HEK293 (cell line): ENCODE data around the gene FBXO17.

ENCODE experiments used
- CTCF ChIA-PET: fragments of 350-600 bp; formaldehyde crosslinking; extraction: SDS; loops from one replicate; lab custom pipeline; 2021; ENCODE audit warnings: antibody characterized with exemption; lab: Yijun Ruan, JAX
- POLR2A ChIA-PET: fragments of 300-600 bp; formaldehyde crosslinking; extraction: SDS; loops from one replicate; lab custom pipeline; 2020; ENCODE audit warnings: antibody characterized with exemption, inconsistent platforms; lab: Yijun Ruan, JAX
- H3K27ac ChIP-seq: fragments of 200-500 bp; sonication (Bioruptor generic); 2 replicates; pipeline ENCODE4 v1.5.1; 2014; ENCODE audit warnings: low read depth, low read length, control low read depth, inconsistent platforms; ENCODE audit errors: extremely low read depth
- H3K36me3 ChIP-seq, 2 experiments: fragments of 200-500 bp in 1 of 2; sonication (Bioruptor generic) in 1 of 2; 1 replicate in 1 of 2; 2 replicates in 1 of 2; pipeline ENCODE4 v1.5.1; 2014 to 2017; ENCODE audit warnings: inconsistent platforms in 2 of 2, low read length in 2 of 2; ENCODE audit not compliant: control insufficient read depth in 2 of 2, insufficient read depth in 1 of 2
- H3K4me1 ChIP-seq: fragments of 200-500 bp; sonication (Bioruptor generic); 2 replicates; pipeline ENCODE4 v1.5.1; 2014; ENCODE audit warnings: mild to moderate bottlenecking, low read length, inconsistent platforms; ENCODE audit not compliant: control insufficient read depth, insufficient read depth
- H3K4me3 ChIP-seq: 2 replicates; pipeline ENCODE4 v1.5.1; 2011; ENCODE audit warnings: low read depth, mild to moderate bottlenecking, control low read depth, low read length, moderate library complexity
- H3K9me3 ChIP-seq: fragments of 200-500 bp; sonication (Bioruptor generic); 2 replicates; pipeline ENCODE4 v1.5.1; 2014; ENCODE audit warnings: low read depth, low read length, inconsistent platforms; ENCODE audit not compliant: control insufficient read depth, insufficient read depth
- BCL11A ChIP-seq: fragments of 450-650 bp; formaldehyde crosslinking; IDR thresholded peaks from 2 replicates; pipeline ENCODE4 v1.5.1; 2016; ENCODE audit warnings: low read depth, missing biosample characterization, missing genetic modification characterization
- BCL11B ChIP-seq: fragments of 450-650 bp; formaldehyde crosslinking; IDR thresholded peaks from 2 replicates; pipeline ENCODE4 v1.5.1; 2016; ENCODE audit warnings: low read depth, missing biosample characterization, missing genetic modification characterization
- CTCF ChIP-seq: fragments of 450-650 bp; formaldehyde crosslinking; IDR thresholded peaks from 2 replicates; pipeline ENCODE4 v1.5.1; 2016; ENCODE audit warnings: missing biosample characterization, missing genetic modification characterization
- SCRT1 ChIP-seq: fragments of 450-650 bp; formaldehyde crosslinking; IDR thresholded peaks from 2 replicates; pipeline ENCODE4 v1.5.1; 2016; ENCODE audit warnings: missing biosample characterization, missing genetic modification characterization, borderline replicate concordance
- SCRT2 ChIP-seq: fragments of 450-650 bp; formaldehyde crosslinking; IDR thresholded peaks from 2 replicates; pipeline ENCODE4 v1.5.1; 2016; ENCODE audit warnings: missing biosample characterization, missing genetic modification characterization
- ZBTB1 ChIP-seq: fragments of 450-650 bp; formaldehyde crosslinking; IDR thresholded peaks from 2 replicates; pipeline ENCODE4 v1.5.1; 2016; ENCODE audit warnings: missing biosample characterization, missing genetic modification characterization
- ZBTB21 ChIP-seq: fragments of 450-650 bp; formaldehyde crosslinking; IDR thresholded peaks from 2 replicates; pipeline ENCODE4 v1.5.1; 2017; ENCODE audit warnings: missing biosample characterization, missing genetic modification characterization
- ZEB2 ChIP-seq: fragments of 450-650 bp; formaldehyde crosslinking; IDR thresholded peaks from 2 replicates; pipeline ENCODE4 v1.5.1; 2016; ENCODE audit warnings: missing biosample characterization, missing genetic modification characterization
- ZNF169 ChIP-seq: fragments of 450-650 bp; formaldehyde crosslinking; IDR thresholded peaks from 2 replicates; pipeline ENCODE4 v1.5.1; 2016; ENCODE audit warnings: missing biosample characterization, missing genetic modification characterization
- ZNF175 ChIP-seq: fragments of 450-650 bp; formaldehyde crosslinking; IDR thresholded peaks from 2 replicates; pipeline ENCODE4 v1.5.1; 2016; ENCODE audit warnings: missing biosample characterization, missing genetic modification characterization
- ZNF211 ChIP-seq: fragments of 450-650 bp; formaldehyde crosslinking; IDR thresholded peaks from 2 replicates; pipeline ENCODE4 v1.5.1; 2016; ENCODE audit warnings: low read depth, missing biosample characterization, missing genetic modification characterization
- ZNF362 ChIP-seq: fragments of 450-650 bp; formaldehyde crosslinking; IDR thresholded peaks from 2 replicates; pipeline ENCODE4 v1.5.1; 2016; ENCODE audit warnings: missing biosample characterization, missing genetic modification characterization
- ZNF449 ChIP-seq: fragments of 450-650 bp; formaldehyde crosslinking; IDR thresholded peaks from 2 replicates; pipeline ENCODE4 v1.5.1; 2017; ENCODE audit warnings: missing biosample characterization, mild to moderate bottlenecking, missing genetic modification characterization, moderate library complexity
- ZNF518A ChIP-seq: fragments of 450-650 bp; formaldehyde crosslinking; conservative IDR thresholded peaks from 2 replicates; pipeline ENCODE4 v1.5.1; 2016; ENCODE audit warnings: low read depth, missing biosample characterization, missing genetic modification characterization
- ZNF558 ChIP-seq: fragments of 450-650 bp; formaldehyde crosslinking; IDR thresholded peaks from 2 replicates; pipeline ENCODE4 v1.5.1; 2016; ENCODE audit warnings: missing biosample characterization, missing genetic modification characterization
- ZNF585B ChIP-seq: fragments of 450-650 bp; formaldehyde crosslinking; IDR thresholded peaks from 2 replicates; pipeline ENCODE4 v1.5.1; 2016; ENCODE audit warnings: missing biosample characterization, missing genetic modification characterization
- ZNF610 ChIP-seq: fragments of 450-650 bp; formaldehyde crosslinking; IDR thresholded peaks from 2 replicates; pipeline ENCODE4 v1.5.1; 2016; ENCODE audit warnings: missing biosample characterization, missing genetic modification characterization, borderline replicate concordance
- ZNF830 ChIP-seq: fragments of 450-650 bp; IDR thresholded peaks from 2 replicates; pipeline ENCODE4 v1.5.0; 2018; ENCODE audit warnings: missing biosample characterization, missing genetic modification characterization, low read depth, mild to moderate bottlenecking, moderate library complexity
- ZNF843 ChIP-seq: fragments of 450-650 bp; formaldehyde crosslinking; IDR thresholded peaks from 2 replicates; pipeline ENCODE4 v1.5.1; 2016; ENCODE audit warnings: missing biosample characterization, missing genetic modification characterization

Gene FBXO17

GRCh38 chr19:39017646-39018045 lies 42.1 kb upstream of the FBXO17 start:
- POLR2A ChIA-PET: no interaction called here
- CTCF ChIA-PET: interaction anchor here (0.6 to 0.7 kb wide), 3 partner anchors 55 to 448 kb away, joined by 3 read pairs; no protein-coding TSS in a partner anchor
- Histone ChIP-seq H3K4me3 (no peak overlapping the region), H3K27ac (no peak overlapping the region), H3K9me3 (no peaks in the 10 kb centered on the region; the same call in 1 of the 2 replicates), H3K36me3 (no peaks in the 10 kb centered on the region; a peak in 1 of 3 replicates), H3K4me1 (no peaks in the 10 kb centered on the region)
- TF ChIP-seq ZNF830 (tag by site-specific recombination) (no peak), BCL11A (no peak), SCRT1 (tag by site-specific recombination) (no peak), ZNF362 (tag by site-specific recombination) (no peak), SCRT2 (tag by site-specific recombination) (no peak), ZNF558 (no peak), ZNF843 (tag by site-specific recombination) (no peak), ZBTB1 (tag by site-specific recombination) (no peak), ZNF585B (tag by site-specific recombination) (no peak), ZNF449 (no peak), ZNF610 (tag by site-specific recombination) (no peak), ZEB2 (tag by site-specific recombination) (no peak), ZNF169 (tag by site-specific recombination) (no peak), ZNF518A (no peak), ZNF175 (tag by site-specific recombination) (no peak), ZBTB21 (tag by site-specific recombination) (no peak), ZNF211 (tag by site-specific recombination) (no peak), BCL11B (tag by site-specific recombination) (no peak), CTCF (tag by site-specific recombination) (no peak)
